Effector CD4-positive, alpha-beta T cell (primary cell): ENCODE measurements around the gene TRMT2B.
"Not testable (repeated sequence)": the region's sequence is repeated elsewhere in the genome, so short reads cannot be mapped to it uniquely, and the experiment has no call there.

Source experiments
- DNase-seq: peaks from one replicate; pipeline ENCODE4 v3.0.0-alpha.2; 2020

Gene TRMT2B

GRCh38 chrX:100999451-100999850 lies 52.5 kb downstream of the TRMT2B start:
- DNase-seq = no peak

GRCh38 chrX:100995469-100995868 lies 56.4 kb downstream of the TRMT2B start:
- DNase-seq = no peak

GRCh38 chrX:100994352-100995281 lies 57.3 kb downstream of the TRMT2B start:
- no peak for DNase-seq

GRCh38 chrX:100990139-100990538 lies 61.8 kb downstream of the TRMT2B start:
- no peak for DNase-seq

GRCh38 chrX:100984818-100985217 lies 67.1 kb downstream of the TRMT2B start:
- DNase-seq = no peak

- DNase-seq = not testable (repeated sequence)
These were observed 70.4 kb downstream of the TRMT2B start for GRCh38 chrX:100981498-100981845.

- DNase-seq = no peak
These were observed 71.1 kb downstream of the TRMT2B start for GRCh38 chrX:100980608-100981497.

- DNase-seq = no peak
These were observed 71.9 kb downstream of the TRMT2B start for GRCh38 chrX:100979881-100980607.

- no peak for DNase-seq
These were observed 75.7 kb downstream of the TRMT2B start for GRCh38 chrX:100976211-100976610.

- DNase-seq = no peak
These were observed 76.7 kb downstream of the TRMT2B start for GRCh38 chrX:100975212-100975611.

GRCh38 chrX:100973411-100973810 lies 78.5 kb downstream of the TRMT2B start:
- DNase-seq = no peak

- no peak for DNase-seq
These were observed 82.0 kb downstream of the TRMT2B start for GRCh38 chrX:100969936-100970335.

GRCh38 chrX:100969408-100969807 lies 82.5 kb downstream of the TRMT2B start, which contains the start of gene ARL13A:
ARL13A (plus strand) TSS chrX:100969708; CDS start chrX:100973690, 3,982 bp downstream.
- no peak for DNase-seq

GRCh38 chrX:100964362-100964761 lies 87.5 kb downstream of the TRMT2B start:
- DNase-seq = no peak

- DNase-seq = no peak
These were observed 89.1 kb downstream of the TRMT2B start for GRCh38 chrX:100962811-100963210.
